ENCODE results near the gene GRID2.

GRCh38 chr4:93761286-93761685, 1457.5 kb downstream of the GRID2 start:
- no peak for TF ChIP-seq CTCF (IDR thresholded peaks at IDR 0.05)
- TF ChIP-seq EP300 (IDR thresholded peaks at IDR 0.05), result no peak

Data from upper lobe of left lung (tissue), 4 donors.